CD4-positive, alpha-beta memory T cell (primary cell): ENCODE measurements around the gene CCM2. TPM values are rescaled to one million over a fixed set of nuclear protein-coding genes. Genes with fewer than 3 reads are reported as not detected.

Experiments
- CTCF ChIA-PET: fragments of 350-600 bp; sonication (Branson Sonifier 250); formaldehyde crosslinking; loops from one replicate; lab custom pipeline; 2021; ENCODE audit warnings: inconsistent platforms; ENCODE audit not compliant: partially characterized antibody; lab: Charles Lee
- POLR2A ChIA-PET: fragments of 350-600 bp; sonication (Branson Sonifier 250); formaldehyde crosslinking; loops from one replicate; lab custom pipeline; 2021; ENCODE audit not compliant: partially characterized antibody; lab: Charles Lee
- DNase-seq, 5 donors: peaks; one replicate each; pipeline versions ENCODE4 v3.0.0 to v3.0.0-alpha.2; 2020 to 2022; ENCODE audit warnings: mixed read lengths in 1 of 5
- H3K27ac ChIP-seq: one replicate; pipeline ENCODE4 v1.7.0; 2013; ENCODE audit warnings: low read depth, low read length
- H3K27me3 ChIP-seq: 2 replicates; pipeline ENCODE4 v1.7.0; 2013; ENCODE audit warnings: mild to moderate bottlenecking, low read length, moderate library complexity; ENCODE audit not compliant: insufficient read depth
- H3K36me3 ChIP-seq: 2 replicates; pipeline ENCODE4 v1.7.0; 2013; ENCODE audit warnings: mild to moderate bottlenecking, low read length, moderate library complexity; ENCODE audit not compliant: insufficient read depth
- H3K4me1 ChIP-seq: 2 replicates; pipeline ENCODE4 v1.7.0; 2013; ENCODE audit warnings: mild to moderate bottlenecking, low read length, moderate library complexity; ENCODE audit not compliant: insufficient read depth
- H3K4me3 ChIP-seq, 2 donors: one replicate each; pipeline ENCODE4 v1.7.0; 2013; ENCODE audit warnings: low read length in 2 of 2, mild to moderate bottlenecking in 1 of 2
- H3K9me3 ChIP-seq, 2 donors: one replicate each; pipeline ENCODE4 v1.7.0; 2013; ENCODE audit warnings: low read length in 2 of 2, control low read depth in 1 of 2; ENCODE audit not compliant: control insufficient read depth in 1 of 2
- H3K27ac Mint-ChIP-seq, 7 donors: one replicate each; pipeline ENCODE4 v1.8.0; 2020 to 2021; ENCODE audit warnings: mixed read lengths in 7 of 7, mild to moderate bottlenecking in 6 of 7, inconsistent platforms in 3 of 7, moderate library complexity in 3 of 7
- H3K27me3 Mint-ChIP-seq, 2 donors: one replicate each; pipeline ENCODE4 v1.8.0; 2020 to 2021; ENCODE audit warnings: mixed read lengths in 2 of 2
- H3K36me3 Mint-ChIP-seq, 2 donors: one replicate each; pipeline ENCODE4 v1.8.0; 2020 to 2021; ENCODE audit warnings: mixed read lengths in 2 of 2, inconsistent platforms in 1 of 2, mild to moderate bottlenecking in 1 of 2
- H3K4me1 Mint-ChIP-seq, 4 donors: one replicate each; pipeline ENCODE4 v1.8.0; 2020 to 2021; ENCODE audit warnings: mixed read lengths in 4 of 4, mild to moderate bottlenecking in 1 of 4
- H3K4me3 Mint-ChIP-seq, 8 donors: one replicate each; pipeline ENCODE4 v1.8.0; 2020 to 2021; ENCODE audit warnings: mixed read lengths in 8 of 8, mild to moderate bottlenecking in 7 of 8, moderate library complexity in 6 of 8, inconsistent platforms in 3 of 8
- H3K9me3 Mint-ChIP-seq, 8 donors: one replicate each; pipeline ENCODE4 v1.8.0; 2020 to 2021; ENCODE audit warnings: mixed read lengths in 8 of 8, mild to moderate bottlenecking in 5 of 8, inconsistent platforms in 3 of 8, moderate library complexity in 1 of 8
- intact Hi-C: fragments of 100-400 bp; cut with micrococcal nuclease; formaldehyde crosslinking; loops from one replicate; pipeline ENCODE4 v1.15.1; 2023
- polyA plus RNA-seq, 2 donors: library from polyadenylated mRNA; unstranded; fragments of 300-500 nt; fragmentation: Illumina TruSeq; gene quantifications; one replicate each; pipeline ENCODE4 v1.2.3, GENCODE V29; 2021
- total RNA-seq, 2 experiments: library from RNA; stranded (reverse); gene quantifications; one replicate each; pipeline ENCODE4 v1.2.3, GENCODE V29; 2021

The CCM2 gene
- total and polyA plus RNA-seq, 4 experiments from 2014 or later, result 82.1 to 200 (median 142) TPM

- intact Hi-C loops, result no loop called here
- no peak for DNase-seq
- peaks cover 28 to 54% of the 10 kb centered on the region in 2 donors for H3K36me3 Mint-ChIP-seq
- POLR2A ChIA-PET, result interaction anchor here (0.9 to 3.3 kb wide), 8 partner anchors 9 to 147 kb away, joined by 3 to 18 read pairs (median 3); partner anchors contain the start of gene MYO1G
- no peak overlapping the region for H3K27ac ChIP-seq
- no peaks in the 10 kb centered on the region for H3K9me3 ChIP-seq
- H3K4me1 Mint-ChIP-seq, result peaks cover 2 to 11% (median 6%) of the 10 kb centered on the region in 4 donors
- H3K4me1 ChIP-seq, result peaks cover 6% of the 10 kb centered on the region
- no peak overlapping the region for H3K4me3 ChIP-seq
- H3K27me3 ChIP-seq, result no peaks in the 10 kb centered on the region
- H3K36me3 ChIP-seq, result peaks cover 54% of the 10 kb centered on the region
- H3K27me3 Mint-ChIP-seq, result no peaks in the 10 kb centered on the region
- CTCF ChIA-PET, result interaction anchor here (1.0 to 3.3 kb wide), 4 partner anchors 9 to 171 kb away, joined by 4 to 19 read pairs (median 4); no protein-coding TSS in a partner anchor
- H3K4me3 Mint-ChIP-seq, result no peak overlapping the region
- H3K27ac Mint-ChIP-seq, result peak overlapping the region in 3 of 7 donors; percentile 6 to 79 (median 60)
- no peaks in the 10 kb centered on the region for H3K9me3 Mint-ChIP-seq
Observed at GRCh38 chr7:44964831-44965440, 35.1 kb upstream of the CCM2 start.

GRCh38 chr7:44965441-44965903, 34.5 kb upstream of the CCM2 start:
- intact Hi-C loops, result no loop called here
- no peaks in the 10 kb centered on the region for H3K27me3 ChIP-seq
- H3K4me3 Mint-ChIP-seq, result no peak overlapping the region
- ChIA-PET POLR2A (interaction anchor here (0.6 to 3.3 kb wide), 7 partner anchors 8 to 147 kb away, joined by 3 to 18 read pairs (median 3); partner anchors contain the start of gene MYO1G), CTCF (interaction anchor here (1.0 to 3.3 kb wide), 2 partner anchors 8 to 170 kb away, joined by 4 to 19 read pairs; no protein-coding TSS in a partner anchor)
- H3K27me3 Mint-ChIP-seq, result no peaks in the 10 kb centered on the region
- peak overlapping the region in 3 of 7 donors; percentile 6 to 79 (median 60) for H3K27ac Mint-ChIP-seq
- H3K9me3 ChIP-seq, result no peaks in the 10 kb centered on the region
- H3K4me1 ChIP-seq, result peaks cover under 1% of the 10 kb centered on the region
- H3K9me3 Mint-ChIP-seq, result no peaks in the 10 kb centered on the region
- peaks cover 28 to 53% of the 10 kb centered on the region in 2 donors for H3K36me3 Mint-ChIP-seq
- H3K4me1 Mint-ChIP-seq, result peaks cover 0 to 5% (median 3%) of the 10 kb centered on the region in 4 donors
- peaks cover 60% of the 10 kb centered on the region for H3K36me3 ChIP-seq
- H3K4me3 ChIP-seq, result no peak overlapping the region
- no peak for DNase-seq
- H3K27ac ChIP-seq, result no peak overlapping the region

- Histone ChIP-seq H3K27ac (no peak overlapping the region), H3K9me3 (no peaks in the 10 kb centered on the region), H3K4me1 (no peaks in the 10 kb centered on the region), H3K27me3 (no peaks in the 10 kb centered on the region), H3K36me3 (peaks cover 66% of the 10 kb centered on the region), H3K4me3 (no peak overlapping the region)
- Mint-ChIP-seq H3K36me3 (peaks cover 28 to 56% of the 10 kb centered on the region in 2 donors), H3K4me3 (no peak overlapping the region), H3K4me1 (peaks cover 0 to 4% (median 3%) of the 10 kb centered on the region in 4 donors), H3K27me3 (no peaks in the 10 kb centered on the region), H3K9me3 (no peaks in the 10 kb centered on the region), H3K27ac (peak overlapping the region in 4 of 7 donors; percentile 47 to 79 (median 60))
- intact Hi-C loops, result no loop called here
- DNase-seq, result no peak
- ChIA-PET POLR2A (interaction anchor here (0.6 to 3.3 kb wide), 5 partner anchors 7 to 146 kb away, joined by 3 to 18 read pairs (median 3); partner anchors contain the start of gene MYO1G), CTCF (interaction anchor here (3.3 kb wide), 1 partner anchor 8 kb away, joined by 19 read pairs; no protein-coding TSS in a partner anchor)
Observed at GRCh38 chr7:44965937-44966730, 33.9 kb upstream of the CCM2 start.

GRCh38 chr7:44966731-44967538, 33.1 kb upstream of the CCM2 start:
- ChIA-PET CTCF (no interaction called here), POLR2A (no interaction called here)
- Histone ChIP-seq H3K27me3 (no peaks in the 10 kb centered on the region), H3K36me3 (peaks cover 71% of the 10 kb centered on the region), H3K4me1 (no peaks in the 10 kb centered on the region), H3K27ac (no peak overlapping the region), H3K4me3 (no peak overlapping the region), H3K9me3 (no peaks in the 10 kb centered on the region)
- Mint-ChIP-seq H3K9me3 (no peaks in the 10 kb centered on the region), H3K36me3 (peaks cover 28 to 62% of the 10 kb centered on the region in 2 donors), H3K27me3 (no peaks in the 10 kb centered on the region), H3K4me3 (no peak overlapping the region), H3K27ac (peak overlapping the region in 3 of 7 donors; percentile 13 to 79 (median 47)), H3K4me1 (peaks cover 0 to 6% (median 4%) of the 10 kb centered on the region in 4 donors)
- DNase-seq, result no peak
- intact Hi-C loops, result no loop called here

- Histone ChIP-seq H3K36me3 (peaks cover 78% of the 10 kb centered on the region), H3K4me1 (peaks cover 6% of the 10 kb centered on the region), H3K27ac (no peak overlapping the region), H3K27me3 (no peaks in the 10 kb centered on the region), H3K9me3 (no peaks in the 10 kb centered on the region), H3K4me3 (no peak overlapping the region)
- ChIA-PET CTCF (no interaction called here), POLR2A (interaction anchor here (21.9 kb wide), 1 partner anchor 62 kb away, joined by 551 read pairs; no protein-coding TSS in a partner anchor)
- Mint-ChIP-seq H3K27me3 (no peaks in the 10 kb centered on the region), H3K9me3 (no peaks in the 10 kb centered on the region), H3K27ac (peak overlapping the region in 6 of 7 donors; percentile 11 to 84 (median 68)), H3K4me1 (peaks cover 0 to 11% (median 8%) of the 10 kb centered on the region in 4 donors), H3K36me3 (peaks cover 28 to 71% of the 10 kb centered on the region in 2 donors), H3K4me3 (no peak overlapping the region)
- no peak for DNase-seq
- intact Hi-C loops, result no loop called here
Observed at GRCh38 chr7:44967571-44968446, 32.2 kb upstream of the CCM2 start.
